GM12801 (cell line): ENCODE data around the gene E2F7.

Source experiments
- CTCF ChIP-seq: IDR thresholded peaks from one replicate; pipeline ENCODE4 v1.5.1; 2011; ENCODE audit warnings: control low read depth; ENCODE audit not compliant: insufficient read length; ENCODE audit errors: extremely low read depth

The E2F7 gene

DNA sequence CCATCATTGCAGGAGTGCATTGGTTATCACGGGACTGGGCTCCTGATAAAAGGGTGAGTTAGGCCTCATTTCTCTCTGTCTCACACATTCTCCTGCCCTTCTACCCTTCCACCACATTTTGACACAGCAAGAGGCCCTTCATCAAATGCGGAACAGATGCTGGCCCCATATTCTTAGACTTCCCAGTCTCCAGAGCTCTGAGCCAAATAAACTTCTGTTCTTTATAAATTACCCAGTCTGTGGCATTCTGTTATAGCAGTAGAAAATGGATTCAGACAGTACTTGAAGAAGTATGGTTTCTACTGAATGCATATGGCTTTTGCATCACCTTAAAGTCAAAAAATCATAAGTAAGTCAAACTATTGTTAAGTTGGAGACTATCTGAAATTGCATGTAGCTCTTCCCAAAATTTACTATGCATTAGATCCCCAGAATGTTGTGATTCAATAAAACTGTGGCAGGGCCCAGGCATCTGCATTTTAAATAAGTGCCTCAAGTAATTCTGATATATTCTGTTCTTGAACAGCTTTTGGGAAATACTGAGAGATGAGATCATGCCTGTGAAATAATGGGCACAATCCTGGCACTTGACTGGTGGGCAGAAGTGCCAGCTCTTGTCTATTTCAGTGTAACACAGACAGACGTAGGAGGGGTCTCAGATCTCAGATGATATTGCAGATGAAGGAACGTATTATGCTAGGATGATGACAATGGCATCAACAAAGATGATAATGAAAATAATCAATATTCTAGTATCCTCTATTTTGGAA lies 68.2 kb downstream of the E2F7 start:
- no peak for TF ChIP-seq CTCF

DNA sequence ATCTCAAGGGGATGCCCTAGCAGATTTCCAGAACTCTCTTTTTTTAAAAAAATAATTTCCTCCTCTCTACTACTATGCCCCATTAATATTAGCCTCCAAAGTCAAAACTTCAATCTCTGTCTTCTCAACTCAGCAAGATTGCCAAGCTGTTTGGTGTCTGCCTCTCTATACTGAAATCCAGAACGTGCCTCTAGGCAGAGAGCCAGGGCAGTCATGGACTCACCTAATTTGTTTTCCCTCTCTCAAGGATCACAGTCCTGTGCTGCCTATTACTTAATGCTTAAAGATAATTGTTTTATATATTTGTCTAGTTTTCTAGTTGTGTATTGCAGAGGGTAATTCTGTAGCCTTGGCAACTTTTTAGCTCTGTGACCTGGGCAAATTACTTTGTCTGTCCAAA lies 74.7 kb downstream of the E2F7 start:
- TF ChIP-seq CTCF, result no peak

GRCh38 chr12:76984566-76984965 lies 80.8 kb downstream of the E2F7 start:
- no peak for TF ChIP-seq CTCF

DNA sequence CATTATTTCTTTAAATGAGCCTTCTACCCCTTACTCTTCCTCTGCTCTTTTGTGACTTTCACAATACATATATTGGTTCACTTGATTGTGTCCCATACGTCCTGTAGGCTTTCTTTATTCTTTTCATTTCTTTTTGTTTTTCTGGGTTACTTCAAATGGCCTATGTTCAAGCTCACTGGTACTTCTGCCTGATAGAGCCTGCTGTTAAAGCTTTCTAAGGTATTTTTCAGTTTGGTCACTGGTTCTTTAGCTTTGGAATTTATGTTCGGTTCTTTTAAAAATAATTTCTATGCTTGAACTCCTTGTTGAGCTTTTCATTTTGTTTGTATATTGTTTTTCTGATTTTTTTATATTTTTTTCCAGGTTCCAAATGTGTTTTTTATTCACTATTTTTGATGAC lies 81.9 kb downstream of the E2F7 start:
- TF ChIP-seq CTCF, result no peak

- no peak for TF ChIP-seq CTCF
These were observed 85.2 kb downstream of the E2F7 start for GRCh38 chr12:76980196-76980595.

DNA sequence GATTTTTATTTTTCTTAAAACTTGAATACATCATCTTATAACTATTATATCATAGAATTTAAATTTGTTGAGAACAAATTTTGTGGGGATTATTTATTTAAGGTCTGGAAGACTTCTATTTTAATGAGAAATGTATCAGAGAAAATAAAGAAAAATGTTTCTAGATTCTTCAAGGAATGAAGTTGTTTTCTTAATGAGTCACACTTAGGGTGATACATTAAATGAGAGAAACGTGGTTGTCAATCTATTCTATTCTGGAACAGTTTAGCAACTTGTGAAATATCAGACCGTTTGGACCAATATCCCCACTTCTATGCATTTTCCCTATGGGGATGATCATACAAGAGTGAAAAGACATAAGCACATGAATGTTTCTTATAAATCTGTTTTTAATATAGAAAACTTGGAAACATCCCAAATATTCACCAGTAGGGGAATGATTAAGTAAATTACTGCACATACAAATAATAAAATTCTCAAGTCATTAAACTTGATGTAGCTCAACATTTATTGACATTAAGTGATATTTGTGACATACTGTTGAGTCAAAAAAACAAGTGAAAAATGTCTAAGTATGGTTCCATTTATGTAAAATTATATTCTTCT lies 88.5 kb downstream of the E2F7 start:
- no peak for TF ChIP-seq CTCF
